ENCODE results near the gene PI4KA.

DNA sequence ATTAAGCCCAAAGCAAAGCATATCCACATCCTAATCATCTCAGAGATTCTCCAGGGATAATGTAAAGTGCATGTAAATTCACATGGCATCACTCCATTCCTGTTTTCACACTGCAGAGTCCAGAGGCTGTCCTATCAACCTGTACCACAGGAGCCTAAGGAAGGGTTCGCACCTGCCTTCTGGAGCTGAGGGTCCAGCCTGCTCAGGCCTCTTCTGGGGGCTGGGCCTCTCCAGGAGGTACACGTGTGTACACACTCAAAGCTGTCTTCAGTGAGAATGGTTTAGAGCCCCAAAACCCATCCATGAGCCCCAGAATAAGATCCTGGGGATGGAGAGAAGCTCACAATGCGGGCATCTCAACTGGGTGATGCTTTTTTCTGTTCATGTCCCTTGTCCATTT lies 23.9 kb downstream of the PI4KA start:
- TF ChIP-seq, protein P1, sequence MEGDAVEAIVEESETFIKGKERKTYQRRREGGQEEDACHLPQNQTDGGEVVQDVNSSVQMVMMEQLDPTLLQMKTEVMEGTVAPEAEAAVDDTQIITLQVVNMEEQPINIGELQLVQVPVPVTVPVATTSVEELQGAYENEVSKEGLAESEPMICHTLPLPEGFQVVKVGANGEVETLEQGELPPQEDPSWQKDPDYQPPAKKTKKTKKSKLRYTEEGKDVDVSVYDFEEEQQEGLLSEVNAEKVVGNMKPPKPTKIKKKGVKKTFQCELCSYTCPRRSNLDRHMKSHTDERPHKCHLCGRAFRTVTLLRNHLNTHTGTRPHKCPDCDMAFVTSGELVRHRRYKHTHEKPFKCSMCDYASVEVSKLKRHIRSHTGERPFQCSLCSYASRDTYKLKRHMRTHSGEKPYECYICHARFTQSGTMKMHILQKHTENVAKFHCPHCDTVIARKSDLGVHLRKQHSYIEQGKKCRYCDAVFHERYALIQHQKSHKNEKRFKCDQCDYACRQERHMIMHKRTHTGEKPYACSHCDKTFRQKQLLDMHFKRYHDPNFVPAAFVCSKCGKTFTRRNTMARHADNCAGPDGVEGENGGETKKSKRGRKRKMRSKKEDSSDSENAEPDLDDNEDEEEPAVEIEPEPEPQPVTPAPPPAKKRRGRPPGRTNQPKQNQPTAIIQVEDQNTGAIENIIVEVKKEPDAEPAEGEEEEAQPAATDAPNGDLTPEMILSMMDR (IDR thresholded peaks at IDR 0.05) = no peak
- no peak for TF ChIP-seq POLR2A (IDR thresholded peaks at IDR 0.05)
- no peak for TF ChIP-seq EP300 (IDR thresholded peaks at IDR 0.05)

All from tibial nerve (tissue), 4 donors.